GM20431 (cell line): Measurements from ENCODE around the gene STON2.

ENCODE experiments used
- in situ Hi-C: fragments of 300-500 bp; cut with MseI, MboI; formaldehyde crosslinking; loops from one replicate; pipeline ENCODE4 v1.15.0; 2020; ENCODE audit warnings: low sequenced_read_pairs; ENCODE audit not compliant: unreplicated experiment

STON2 gene

GRCh38 chr14:81312289-81312876 lies 87.7 kb downstream of the STON2 start:
- in situ Hi-C loops, result no loop called here

DNA sequence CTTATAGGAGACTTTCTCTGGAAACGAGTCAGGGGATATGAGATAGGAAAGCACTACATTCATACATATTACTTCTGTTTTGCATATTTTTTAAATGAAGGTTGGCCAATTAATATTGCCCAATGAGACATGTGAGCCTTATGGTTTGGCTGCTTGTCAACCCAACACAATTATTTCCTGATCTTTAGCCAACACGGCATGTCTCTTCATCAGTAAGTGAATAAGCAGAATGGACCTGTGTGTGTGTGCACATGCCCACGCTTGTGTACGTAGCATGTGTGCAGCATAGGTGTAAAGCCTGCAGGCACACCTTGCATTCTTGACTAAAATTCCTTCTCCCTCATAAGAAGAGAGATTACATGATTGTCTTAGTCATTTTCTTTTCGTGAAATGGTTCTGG lies 88.3 kb downstream of the STON2 start:
- in situ Hi-C loops, result no loop called here

DNA sequence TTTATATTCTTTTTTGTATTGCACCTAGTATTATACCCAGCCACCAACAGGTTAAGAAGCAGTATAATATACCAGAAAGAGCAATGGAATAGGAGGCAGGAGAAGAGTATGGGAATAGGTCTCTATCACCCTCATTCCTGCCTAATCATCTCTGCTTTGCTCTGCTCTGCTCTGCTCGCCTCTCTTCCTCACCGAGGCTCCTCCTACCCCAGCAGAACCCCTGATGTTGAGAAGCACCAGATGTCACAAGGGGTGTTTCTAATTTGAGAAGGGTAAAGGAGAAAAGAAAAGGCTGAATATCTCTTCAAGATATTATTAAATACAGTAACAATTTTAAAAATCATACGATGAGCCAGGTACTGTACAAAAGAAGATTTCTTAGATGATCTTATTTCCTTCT lies 89.0 kb downstream of the STON2 start:
- in situ Hi-C loops, result no loop called here

DNA sequence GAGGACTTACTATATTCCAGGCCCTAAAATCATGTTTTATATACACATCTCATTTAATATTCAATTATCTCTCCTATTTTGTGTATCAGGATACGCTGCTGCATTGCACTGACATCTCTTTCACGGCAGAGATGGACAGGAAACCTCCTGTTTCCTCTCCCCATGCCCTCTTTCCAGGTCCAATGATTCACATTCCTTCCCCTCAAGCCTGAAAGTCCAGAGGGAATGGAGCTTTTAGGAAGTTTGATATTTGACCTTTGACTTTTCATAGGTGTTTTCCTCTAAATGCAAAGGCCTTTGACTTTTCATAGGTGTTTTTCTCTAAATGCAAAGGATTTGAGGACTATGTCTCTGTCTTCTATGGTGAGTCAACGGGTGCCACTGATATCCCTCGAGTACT lies 89.5 kb downstream of the STON2 start:
- in situ Hi-C loops, result no loop called here

DNA sequence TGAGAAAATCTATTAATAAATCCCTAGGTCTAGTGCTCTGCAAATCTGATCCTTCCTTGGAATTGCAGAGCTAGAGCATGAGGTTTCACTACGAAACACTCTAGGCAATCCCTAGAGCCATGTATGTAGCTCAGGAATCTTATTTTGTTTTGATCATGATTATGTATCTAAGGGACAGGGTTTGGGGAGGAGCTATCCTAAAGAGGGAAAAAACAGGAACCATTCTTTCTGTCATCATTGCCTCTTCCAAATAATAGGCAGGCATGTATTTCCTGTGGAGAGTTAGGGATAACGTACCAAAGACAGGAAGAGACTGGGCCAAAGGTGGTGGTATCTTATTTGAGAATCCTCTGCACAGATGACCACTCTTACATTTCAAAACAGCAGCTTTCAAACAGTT lies 90.6 kb downstream of the STON2 start:
- in situ Hi-C loops, result no loop called here

DNA sequence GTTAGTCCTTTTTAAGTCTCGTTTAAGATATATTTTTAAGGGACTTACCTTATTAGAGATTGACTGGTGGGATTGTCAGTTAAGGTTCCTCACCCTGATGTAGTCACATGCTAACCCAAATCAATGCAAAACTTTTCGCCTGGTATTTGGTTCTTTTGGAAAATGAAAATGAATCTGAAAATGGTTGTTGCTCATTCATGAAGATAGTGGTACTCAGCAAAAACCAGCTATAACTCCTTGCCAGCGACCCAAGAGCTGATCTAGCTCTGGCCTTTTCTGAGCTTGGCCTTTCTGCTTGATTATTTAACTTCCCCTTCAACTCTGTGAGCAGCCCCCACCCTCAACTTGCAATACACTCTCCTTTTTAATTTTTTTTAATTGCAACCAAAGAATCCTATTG lies 94.4 kb downstream of the STON2 start:
- in situ Hi-C loops, result no loop called here

DNA sequence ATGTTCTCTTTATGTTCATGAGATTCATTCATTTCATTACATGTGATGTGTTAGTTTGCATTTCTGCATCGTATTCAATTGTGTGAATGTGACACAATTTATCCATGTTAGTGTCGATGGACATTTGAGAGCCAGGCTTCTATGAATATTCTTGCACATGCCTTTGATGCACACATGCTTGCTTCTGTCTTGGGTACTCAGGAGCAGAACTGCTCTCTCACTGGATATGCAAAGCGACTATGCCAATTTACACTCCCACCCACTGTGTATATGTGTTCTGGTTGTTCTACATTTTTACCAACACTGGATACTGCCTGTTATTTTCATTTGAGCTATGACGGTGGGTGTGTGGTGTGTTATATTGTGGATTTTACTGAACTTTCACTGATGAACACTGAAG lies 95.1 kb downstream of the STON2 start:
- in situ Hi-C loops, result no loop called here

DNA sequence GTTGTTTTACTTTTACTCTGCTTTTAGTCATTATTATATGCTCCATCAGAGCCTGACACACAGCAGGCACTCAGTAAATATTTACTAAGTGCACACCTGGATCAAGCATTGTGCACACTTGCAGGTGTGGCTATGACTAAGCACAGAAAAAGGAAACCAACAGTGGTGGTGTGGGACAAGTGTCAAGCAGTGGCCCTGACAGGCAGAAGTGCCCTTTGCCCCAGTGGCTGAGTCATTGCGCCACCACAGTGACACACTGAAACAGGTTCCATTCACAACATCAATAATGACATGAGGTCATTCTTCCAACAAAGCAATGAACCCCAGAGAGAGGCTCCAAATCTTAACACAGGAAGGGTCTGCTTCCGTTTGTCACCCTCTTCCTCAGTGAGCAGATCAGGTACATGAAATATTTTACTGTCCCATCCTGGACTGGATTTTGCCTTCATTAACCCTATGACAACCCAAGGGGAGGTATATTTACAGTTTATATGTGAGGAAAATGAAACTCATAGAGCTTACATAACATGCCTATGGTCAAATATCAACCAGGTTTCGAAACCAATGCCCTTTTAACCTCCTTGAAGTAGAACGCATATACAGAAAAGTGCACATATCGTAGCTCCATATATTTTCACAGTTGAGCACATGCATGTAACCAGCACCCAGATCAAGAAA lies 96.7 kb downstream of the STON2 start:
- in situ Hi-C loops, result no loop called here

DNA sequence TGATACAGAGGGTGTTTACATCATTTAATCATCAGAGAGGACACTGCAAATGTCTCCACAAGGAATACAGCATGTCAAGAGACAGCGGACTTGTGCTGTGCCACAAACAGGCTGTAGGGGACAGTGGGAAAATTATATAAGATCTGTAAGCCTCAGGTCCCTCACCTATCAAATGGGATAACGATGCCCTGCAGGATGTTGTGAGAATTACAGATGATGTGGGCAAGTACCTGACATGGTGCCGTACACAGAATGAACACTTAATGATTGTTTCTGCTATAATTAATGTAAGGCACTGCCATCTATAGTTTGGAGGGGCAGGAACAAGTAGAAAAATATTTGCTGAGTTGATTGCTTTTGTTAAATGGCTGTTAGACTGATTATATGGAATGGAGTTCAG lies 97.5 kb downstream of the STON2 start:
- in situ Hi-C loops, result no loop called here

GRCh38 chr14:81301813-81302212 lies 98.3 kb downstream of the STON2 start:
- in situ Hi-C loops, result no loop called here

DNA sequence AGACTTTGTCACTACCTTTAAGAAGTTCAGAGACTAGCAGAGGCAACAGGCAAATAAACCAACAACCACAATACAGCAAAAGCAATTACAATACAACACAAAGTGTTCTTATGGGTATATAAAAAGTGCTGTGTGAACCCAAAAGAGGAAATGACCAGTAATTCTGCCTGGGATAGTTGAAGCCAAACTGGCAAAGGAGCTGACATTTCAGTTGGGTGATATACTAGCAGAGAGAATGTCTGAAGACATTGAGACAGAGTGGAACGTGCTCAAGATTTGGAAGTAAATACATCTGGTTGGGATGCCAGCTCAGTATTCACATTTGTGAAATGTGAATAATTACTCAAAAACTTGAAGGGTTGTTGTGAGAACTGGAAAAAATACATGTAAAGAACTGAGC lies 98.8 kb downstream of the STON2 start:
- in situ Hi-C loops, result no loop called here

- in situ Hi-C loops, result no loop called here
Observed at GRCh38 chr14:81298911-81299310, 101.2 kb downstream of the STON2 start.

DNA sequence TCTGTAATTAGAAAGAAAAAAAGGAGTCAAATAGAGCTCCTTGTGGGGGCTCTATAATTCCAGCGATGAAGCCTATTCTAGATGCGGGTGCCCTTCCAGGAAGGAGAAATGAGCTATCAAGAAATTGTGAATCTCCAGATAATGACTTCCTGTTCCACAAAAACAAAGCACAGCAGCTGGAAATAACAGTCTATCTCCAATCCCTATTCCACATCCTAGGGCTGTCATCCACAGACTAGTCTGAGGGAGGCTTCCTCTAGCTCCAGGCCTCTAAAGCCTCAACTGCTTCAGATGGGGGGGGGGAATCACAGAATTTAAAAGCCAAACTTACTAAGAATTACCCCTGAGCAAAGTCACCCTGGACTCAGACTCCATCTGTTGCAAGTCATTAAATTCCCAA lies 102.0 kb downstream of the STON2 start:
- in situ Hi-C loops, result no loop called here

DNA sequence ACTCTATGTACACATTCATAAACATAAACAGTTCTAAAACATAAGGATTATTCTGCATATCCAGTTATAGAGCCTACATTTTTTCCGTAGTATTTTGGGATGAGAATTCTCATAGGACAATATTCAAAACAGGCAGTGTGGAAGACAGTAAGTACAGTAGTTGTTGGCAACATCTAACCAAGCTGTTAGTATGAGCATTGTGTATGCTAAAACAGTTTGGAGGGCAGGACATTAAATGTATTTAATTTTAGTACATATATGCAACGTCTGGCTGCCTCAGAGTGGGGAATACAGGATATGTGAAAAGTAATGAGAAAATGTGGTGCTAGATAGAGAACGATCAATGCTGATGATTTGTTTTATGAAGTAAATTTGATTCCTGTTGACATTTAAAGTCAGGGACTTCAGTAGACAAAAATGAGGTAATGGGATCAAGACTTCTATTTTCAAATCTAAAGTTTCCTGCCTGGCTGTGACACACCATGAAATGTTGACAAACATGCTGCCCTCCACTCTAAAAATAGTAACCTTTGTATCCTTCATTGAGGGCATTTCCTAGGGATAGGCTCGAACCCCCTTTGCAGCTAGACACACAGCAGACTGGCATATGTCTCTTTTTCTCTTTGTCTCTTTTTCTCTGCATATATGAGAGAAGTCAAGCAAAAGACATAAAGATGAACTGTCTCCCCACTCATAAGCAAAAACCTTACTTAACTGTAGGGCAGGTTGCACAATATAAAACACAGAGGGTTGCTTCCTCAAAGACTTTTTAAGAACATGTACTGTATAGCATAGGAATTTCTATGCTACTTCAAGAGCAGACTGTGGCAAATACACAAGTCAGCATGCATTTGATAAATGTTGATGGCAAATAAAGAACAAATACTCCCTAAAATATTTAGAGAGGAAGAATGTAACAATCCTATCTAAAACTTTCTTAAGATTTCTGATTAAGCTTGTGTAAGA lies 103.9 kb downstream of the STON2 start:
- in situ Hi-C loops, result no loop called here

DNA sequence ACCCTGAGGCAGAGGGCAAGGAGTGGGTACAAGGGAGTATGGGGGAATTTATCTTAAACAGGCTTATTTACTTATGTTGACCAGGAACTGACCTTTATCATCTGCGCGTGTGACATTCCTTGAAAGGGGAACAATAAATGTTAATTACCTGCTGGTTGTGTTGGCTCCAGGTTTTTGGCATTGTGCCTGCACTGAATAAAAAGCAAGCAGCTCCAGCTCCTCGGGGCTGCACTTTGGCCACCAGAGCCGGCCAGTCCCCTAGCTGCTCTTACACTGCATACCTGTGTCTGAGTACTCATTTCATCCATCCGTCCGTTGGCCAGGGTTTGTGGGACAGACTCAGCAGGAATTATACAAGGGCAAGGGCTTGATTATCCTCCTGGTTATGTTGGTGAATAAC lies 110.6 kb downstream of the STON2 start:
- in situ Hi-C loops, result no loop called here

GRCh38 chr14:81286574-81287370 lies 113.4 kb downstream of the STON2 start:
- in situ Hi-C loops, result no loop called here

GRCh38 chr14:81285245-81285644 lies 114.9 kb downstream of the STON2 start:
- in situ Hi-C loops, result no loop called here

GRCh38 chr14:81281332-81281731 lies 118.8 kb downstream of the STON2 start:
- in situ Hi-C loops, result no loop called here

DNA sequence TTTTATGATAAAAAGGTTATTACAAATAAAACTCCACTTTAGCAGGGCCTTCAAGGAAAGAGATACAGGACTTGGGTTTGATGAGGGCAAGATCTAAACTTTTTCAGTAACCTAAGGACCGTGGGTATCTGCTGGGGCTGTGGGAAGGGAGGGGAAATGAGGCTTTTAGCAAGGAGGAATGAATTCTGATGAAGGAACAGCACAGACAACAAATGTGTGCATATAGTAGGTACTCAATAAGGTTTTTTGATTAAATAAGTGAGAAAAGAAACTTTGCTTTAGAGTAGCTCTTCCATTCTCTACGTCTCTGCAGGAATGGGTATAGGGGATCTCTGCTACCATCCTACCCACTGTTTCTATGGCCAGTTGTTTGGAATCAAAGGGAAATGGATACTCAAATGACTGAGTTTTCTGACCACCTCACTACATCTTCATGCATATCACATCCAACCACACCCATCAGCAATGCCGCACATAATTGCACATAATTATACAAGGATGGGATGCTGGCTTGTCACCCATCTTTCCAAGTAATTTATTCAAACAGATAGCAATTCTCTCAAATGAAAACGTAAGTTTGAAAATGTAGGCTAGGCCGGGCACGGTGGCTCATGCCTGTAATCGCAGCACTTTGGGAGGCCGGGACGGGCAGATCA lies 119.9 kb downstream of the STON2 start:
- in situ Hi-C loops, result no loop called here

GRCh38 chr14:81277096-81277495 lies 123.0 kb downstream of the STON2 start:
- in situ Hi-C loops, result loop anchor here (10.0 kb wide), 1 partner anchor 168 kb away; no protein-coding TSS in a partner anchor
